Measurements from ENCODE around the gene KNOP1.

The KNOP1 gene

GRCh38 chr16:19706846-19707245 lies 11.2 kb downstream of the KNOP1 start:
- no peak for DNase-seq

- no peak for DNase-seq
Measured at GRCh38 chr16:19705843-19706242, 12.2 kb downstream of the KNOP1 start.

DNA sequence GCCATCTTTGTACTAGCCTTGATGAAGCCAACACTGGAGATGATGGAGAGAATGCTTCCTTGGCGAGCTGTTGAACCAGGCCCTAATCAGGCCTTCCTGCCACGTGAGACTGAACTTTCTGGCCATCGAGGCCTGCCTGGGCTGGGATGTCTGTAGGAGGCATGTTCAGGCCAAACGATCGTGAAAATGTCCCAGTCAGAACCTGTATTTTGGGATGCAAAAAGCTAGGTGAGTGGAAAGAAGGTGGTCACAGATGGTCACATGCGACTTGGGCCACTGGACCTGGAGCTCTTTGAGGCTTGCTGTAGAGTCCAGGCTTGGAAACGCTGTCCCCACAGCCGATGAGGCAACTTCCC lies 12.9 kb downstream of the KNOP1 start:
- DNase-seq: no peak

GRCh38 chr16:19704321-19705145 lies 13.5 kb downstream of the KNOP1 start:
- no peak for DNase-seq

- no peak for DNase-seq
Measured at GRCh38 chr16:19703172-19703889, 14.7 kb downstream of the KNOP1 start.

DNA sequence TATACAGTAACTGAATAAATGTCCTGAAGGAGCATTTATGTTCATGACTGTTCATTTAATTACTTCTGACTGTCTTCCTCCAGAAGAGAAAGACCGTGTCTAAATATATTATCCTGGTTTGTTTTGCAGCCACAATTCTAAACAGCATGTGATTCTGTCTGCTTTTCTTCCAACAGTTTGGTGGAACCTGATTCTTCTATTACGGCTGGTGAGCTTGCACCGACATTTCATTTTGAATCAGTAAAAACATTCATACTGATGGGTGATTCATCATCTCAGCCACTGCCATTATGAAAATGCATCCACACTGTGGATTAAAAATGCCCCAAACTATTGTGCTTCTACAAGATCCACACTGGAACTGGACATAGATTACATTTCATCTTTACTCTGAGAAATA lies 16.9 kb downstream of the KNOP1 start:
- DNase-seq: no peak

GRCh38 chr16:19700319-19700781 lies 17.7 kb downstream of the KNOP1 start:
- DNase-seq: no peak

DNA sequence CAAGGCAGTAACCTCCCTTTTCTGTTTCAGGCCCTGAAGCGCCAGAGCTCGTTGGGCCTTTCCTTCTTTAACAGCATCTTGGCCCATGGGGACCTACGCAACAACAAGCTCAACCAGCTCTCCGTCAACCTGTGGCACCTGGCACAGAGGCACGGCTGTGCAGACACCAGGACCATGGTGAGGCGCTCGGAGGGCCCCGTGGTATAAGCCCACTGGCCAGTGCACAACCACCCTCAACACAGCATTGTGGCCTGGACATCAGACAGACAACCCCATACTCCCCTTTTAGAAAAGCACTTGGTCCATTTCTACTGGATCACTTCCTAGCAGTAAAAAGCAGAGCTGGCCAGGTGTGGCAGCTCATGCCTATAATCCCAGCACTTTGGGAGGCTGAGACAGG lies 18.6 kb downstream of the KNOP1 start:
- DNase-seq: no peak

DNA sequence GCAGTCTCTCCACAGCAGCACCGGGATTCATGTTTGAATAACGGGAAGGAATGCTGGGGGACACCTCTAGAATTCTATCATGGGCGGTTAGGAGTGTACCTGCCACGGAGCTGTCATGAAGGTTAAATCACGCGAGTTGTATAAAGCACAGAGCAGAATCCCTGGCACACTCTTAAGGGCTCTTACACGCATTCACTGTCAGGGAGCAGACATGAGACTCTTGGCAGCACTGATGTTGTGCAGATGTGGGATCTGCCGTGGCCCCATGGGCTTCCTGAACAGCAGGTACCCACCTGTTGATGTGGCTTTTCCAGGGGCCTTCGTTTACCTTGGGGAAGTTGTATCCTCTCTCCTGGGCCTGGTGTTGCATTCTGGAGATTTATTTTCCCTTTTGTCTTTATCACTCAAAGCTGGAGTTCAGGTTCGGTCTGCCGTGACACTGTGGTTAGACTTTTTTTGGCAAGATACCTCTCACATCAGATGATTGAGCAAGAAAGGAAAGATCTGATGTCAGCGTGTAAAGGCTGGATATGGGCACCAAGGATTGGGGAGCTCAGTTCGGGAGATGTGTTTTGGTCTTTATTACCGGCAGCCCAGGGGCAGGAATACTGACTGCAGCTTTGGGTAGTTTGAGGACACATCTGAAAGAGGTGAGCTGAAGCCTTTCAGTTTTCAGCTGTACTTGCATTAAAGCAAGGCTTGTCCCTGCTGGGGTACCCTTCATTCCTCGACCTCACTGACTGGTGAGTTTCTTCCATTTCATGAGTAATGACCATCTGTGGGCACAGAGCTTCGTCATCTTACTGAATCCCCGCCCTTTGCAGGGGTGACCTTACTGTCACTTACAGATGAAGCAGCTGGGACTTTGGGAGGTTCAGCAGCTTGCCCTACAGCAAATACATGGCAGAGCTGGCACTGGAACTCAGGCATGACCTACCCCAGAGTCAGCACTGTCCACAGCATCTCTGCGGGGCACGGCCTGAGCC lies 19.3 kb downstream of the KNOP1 start:
- DNase-seq: no peak

DNA sequence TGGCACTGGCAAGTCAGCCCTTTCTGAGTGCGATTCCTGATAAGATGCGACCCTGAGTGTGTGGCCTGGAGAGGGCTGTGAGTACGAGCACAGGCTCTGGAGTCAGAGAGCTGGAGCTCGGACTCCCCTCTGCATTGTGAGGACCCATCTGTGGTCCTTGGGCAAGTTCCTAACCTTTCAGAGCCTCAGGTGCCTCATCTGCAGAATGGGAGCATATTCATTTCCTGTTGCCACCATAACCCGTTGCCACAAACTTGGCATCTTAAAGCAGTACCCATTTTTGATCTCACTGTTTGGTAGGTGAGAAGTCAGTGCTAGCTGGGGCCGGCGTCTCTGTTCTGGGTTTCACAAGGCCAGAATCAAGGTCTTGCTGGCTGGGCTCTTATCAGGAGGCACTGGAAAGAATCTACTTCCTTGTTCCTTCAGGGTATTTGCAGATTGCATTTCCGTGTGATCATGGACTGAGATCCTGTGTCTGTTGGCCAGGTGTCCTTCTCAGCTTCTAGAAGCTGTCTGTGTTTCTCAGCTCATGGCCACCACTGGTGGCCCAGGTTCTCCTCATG lies 20.2 kb downstream of the KNOP1 start:
- DNase-seq: no peak

GRCh38 chr16:19696961-19697360 lies 21.1 kb downstream of the KNOP1 start:
- DNase-seq: no peak

DNA sequence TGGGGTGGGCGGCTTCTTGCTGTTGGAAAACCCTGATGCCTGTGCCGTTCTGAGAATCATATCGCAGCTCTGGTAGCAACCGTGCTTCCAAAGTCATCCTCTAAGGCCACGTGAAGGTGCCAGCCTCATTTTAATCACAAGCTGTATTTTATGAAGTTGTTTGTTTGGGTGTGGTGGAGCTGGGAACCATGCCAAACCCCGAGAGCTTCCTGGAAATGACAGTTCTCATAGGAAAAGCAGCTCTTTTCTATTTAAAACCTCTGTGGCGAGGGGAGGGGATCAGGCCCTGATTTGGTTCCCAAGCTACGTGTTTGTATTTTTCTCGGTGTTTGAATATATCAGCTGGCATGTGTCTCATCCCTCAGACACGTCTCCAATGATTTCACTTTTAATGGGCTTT lies 21.7 kb downstream of the KNOP1 start:
- DNase-seq: no peak

DNA sequence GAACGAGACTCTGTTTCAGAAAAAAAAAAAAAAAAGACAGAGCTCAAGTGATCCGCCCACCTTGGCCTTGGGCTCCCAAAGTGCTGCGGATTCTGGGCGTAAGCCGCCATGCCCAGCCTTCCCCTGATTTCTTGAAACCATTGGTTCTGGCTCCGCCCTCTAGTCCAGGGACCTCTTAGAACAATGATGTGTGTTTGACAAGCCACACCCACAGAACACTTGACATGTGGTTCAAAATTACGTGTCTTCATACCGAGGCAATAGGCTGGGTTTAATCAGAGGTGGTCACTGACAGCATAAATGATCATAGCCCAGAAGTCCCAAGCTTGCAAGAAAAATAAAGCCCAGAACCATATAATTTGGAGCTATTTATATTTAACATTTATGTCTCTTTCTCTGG lies 23.0 kb downstream of the KNOP1 start:
- no peak for DNase-seq

- no peak for DNase-seq
Measured at GRCh38 chr16:19691161-19691711, 26.8 kb downstream of the KNOP1 start.

- no peak for DNase-seq
Measured at GRCh38 chr16:19690196-19690595, 27.8 kb downstream of the KNOP1 start.

DNA sequence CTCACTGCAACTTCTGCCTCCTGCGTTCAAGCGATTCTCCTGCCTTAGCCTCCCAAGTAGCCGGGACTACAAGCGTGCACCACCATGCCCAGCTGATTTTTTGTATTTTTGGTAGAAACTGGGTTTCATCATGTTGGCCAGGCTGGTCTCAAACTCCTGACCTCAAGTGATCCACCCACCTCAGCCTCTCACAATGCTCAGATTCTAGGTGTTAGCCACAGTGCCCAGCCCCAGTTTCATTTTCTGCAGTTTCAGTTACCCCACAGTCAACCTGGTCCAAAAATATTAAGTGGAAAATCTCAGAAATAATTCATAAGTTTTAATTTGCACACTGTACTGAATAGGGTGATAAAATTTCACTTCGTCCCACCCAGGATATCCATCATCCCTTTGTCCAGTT lies 28.7 kb downstream of the KNOP1 start:
- no peak for DNase-seq

- DNase-seq: no peak
Measured at GRCh38 chr16:19688396-19689024, 29.5 kb downstream of the KNOP1 start.

DNA sequence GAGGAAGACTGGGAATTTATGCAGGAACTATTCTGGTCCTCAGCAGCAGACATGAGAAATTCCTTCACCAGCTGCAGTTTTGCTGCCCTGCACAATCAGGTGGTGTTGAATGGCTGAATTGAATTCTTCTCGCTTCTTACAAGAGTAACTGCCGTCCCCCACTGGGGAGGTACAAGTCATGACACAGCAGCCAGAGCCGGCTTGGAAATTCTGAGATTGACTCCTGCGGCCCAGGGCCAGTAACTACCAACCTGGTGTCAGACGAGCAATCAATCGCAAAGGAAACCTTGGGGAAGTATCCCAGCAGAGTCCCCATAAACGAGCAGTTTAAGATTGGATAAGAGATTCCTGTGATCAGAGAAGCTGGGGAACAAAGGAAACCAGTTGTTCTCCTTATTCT lies 30.7 kb downstream of the KNOP1 start:
- DNase-seq: no peak

DNA sequence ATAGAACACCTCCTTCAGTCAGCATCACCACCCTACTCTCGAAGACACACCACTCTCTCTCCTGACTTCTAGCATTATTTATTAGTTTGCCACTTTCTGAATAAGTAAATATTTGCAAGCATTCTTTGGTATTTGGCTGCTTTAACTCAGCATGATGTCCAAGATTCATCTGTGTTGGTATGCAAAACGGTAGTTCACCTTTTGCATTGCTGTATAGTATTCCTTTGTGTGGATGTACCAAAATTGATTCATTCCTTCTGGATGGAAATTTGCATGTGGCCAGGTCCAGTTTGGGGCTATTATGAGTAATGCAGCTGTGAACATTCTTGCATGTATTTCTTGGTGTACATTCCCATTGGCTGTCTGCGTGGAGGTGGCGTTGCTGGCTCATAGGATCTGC lies 32.9 kb downstream of the KNOP1 start:
- DNase-seq: no peak

DNA sequence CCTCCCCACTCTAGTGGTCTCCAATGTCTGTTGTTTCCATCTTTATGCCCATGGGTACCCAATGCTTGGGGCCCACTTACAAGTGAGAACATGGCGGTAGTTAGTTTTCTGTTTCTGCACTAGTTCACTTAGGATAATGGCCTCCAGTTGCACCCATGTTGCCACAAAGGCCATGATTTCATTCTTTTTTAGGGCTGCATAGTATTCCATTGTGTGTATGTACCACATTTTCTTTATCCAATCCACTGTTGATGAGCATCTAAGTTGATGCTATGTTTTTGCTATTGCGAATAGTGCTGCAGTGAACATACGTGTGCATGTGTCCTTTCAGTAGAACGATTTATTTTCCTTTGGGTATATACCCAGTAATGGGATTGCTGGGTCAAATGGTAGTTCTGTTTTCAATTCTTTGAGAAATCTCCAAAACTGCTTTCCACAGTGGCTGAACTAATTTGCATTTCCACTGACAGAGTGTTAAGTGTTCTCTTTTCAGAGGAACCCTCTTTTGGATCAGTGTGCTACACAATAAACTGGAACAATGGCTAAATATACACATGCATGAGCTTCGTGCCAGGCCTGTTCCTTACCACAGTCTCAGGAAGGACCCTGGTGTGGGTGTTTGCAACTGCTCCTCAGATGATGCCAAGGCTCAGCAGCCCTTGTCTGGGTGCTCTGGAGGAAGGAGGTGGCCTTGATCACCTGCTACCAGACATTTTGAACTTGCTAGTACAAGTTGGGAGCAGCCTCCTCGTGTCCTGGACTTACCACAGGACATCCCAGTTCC lies 34.4 kb downstream of the KNOP1 start:
- DNase-seq: no peak

DNA sequence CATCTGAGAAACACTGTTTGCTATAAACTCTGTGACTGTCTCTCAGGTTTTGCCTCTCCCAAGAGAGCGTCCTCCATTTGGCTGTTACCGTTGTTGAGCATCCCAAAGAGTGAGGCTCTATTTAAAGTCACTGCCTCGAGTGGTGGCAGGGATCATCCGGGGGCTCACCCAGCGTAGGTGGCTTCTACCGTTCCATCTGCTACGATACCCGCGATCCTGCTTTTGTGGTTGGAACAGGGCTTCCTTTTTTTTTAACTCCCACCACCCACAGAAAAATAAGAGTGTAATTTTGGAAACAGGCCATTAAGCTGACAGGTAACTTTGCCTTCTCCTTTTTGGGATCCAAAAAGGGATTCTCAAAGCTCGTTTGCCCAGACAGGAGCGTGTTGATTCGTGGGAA lies 36.4 kb downstream of the KNOP1 start:
- DNase-seq: no peak

Measured in retina (tissue), 1 donor.